ENCODE data around the gene CA9.
A peak's percentile ranks its signal among the peaks of the same experiment; 100 is the strongest.
"Not testable (repeated sequence)": the region's sequence is repeated elsewhere in the genome, so short reads cannot be mapped to it uniquely, and the experiment has no call there.

CA9 gene

GRCh38 chr9:35673132-35674024, at the start of gene CA9:
Gene CA9 (plus strand): TSS chr9:35673928. CDS start chr9:35673960, 32 bp downstream.
- DNase-seq (ENCODE audit: low spot score) = no peak

- no peak for DNase-seq (ENCODE audit: low spot score)
These were observed 46.2 kb upstream of the CA9 start for GRCh38 chr9:35627575-35627974.

- DNase-seq (ENCODE audit: low spot score) = no peak
These were observed 45.2 kb upstream of the CA9 start for GRCh38 chr9:35628389-35628991.

- no peak for DNase-seq (ENCODE audit: low spot score)
These were observed 44.1 kb upstream of the CA9 start for GRCh38 chr9:35629597-35629996.

GRCh38 chr9:35635730-35636129, 38.0 kb upstream of the CA9 start:
- DNase-seq (ENCODE audit: low spot score) = no peak

- DNase-seq (ENCODE audit: low spot score) = no peak
These were observed 37.4 kb upstream of the CA9 start for GRCh38 chr9:35636135-35636876.

GRCh38 chr9:35636877-35637246, 36.9 kb upstream of the CA9 start:
- not testable (repeated sequence) for DNase-seq (ENCODE audit: low spot score)

- DNase-seq (ENCODE audit: low spot score) = not testable (repeated sequence)
These were observed 36.2 kb upstream of the CA9 start for GRCh38 chr9:35637427-35637955.

GRCh38 chr9:35638751-35639150, 35.0 kb upstream of the CA9 start:
- DNase-seq (ENCODE audit: low spot score) = not testable (repeated sequence)

- DNase-seq (ENCODE audit: low spot score) = not testable (repeated sequence)
These were observed 34.5 kb upstream of the CA9 start for GRCh38 chr9:35639225-35639624.

GRCh38 chr9:35639631-35640030, 34.1 kb upstream of the CA9 start:
- no peak for DNase-seq (ENCODE audit: low spot score)

- not testable (repeated sequence) for DNase-seq (ENCODE audit: low spot score)
These were observed 33.3 kb upstream of the CA9 start for GRCh38 chr9:35640431-35640830.

- DNase-seq (ENCODE audit: low spot score) = not testable (repeated sequence)
These were observed 32.2 kb upstream of the CA9 start for GRCh38 chr9:35641478-35641877.

GRCh38 chr9:35643046-35643445, 30.7 kb upstream of the CA9 start:
- no peak for DNase-seq (ENCODE audit: low spot score)

GRCh38 chr9:35645736-35646135, 28.0 kb upstream of the CA9 start:
- DNase-seq (ENCODE audit: low spot score) = not testable (repeated sequence)

GRCh38 chr9:35646153-35646532, 27.6 kb upstream of the CA9 start:
- DNase-seq (ENCODE audit: low spot score) = no peak

- peak; percentile 85 for DNase-seq (ENCODE audit: low spot score)
These were observed 27.0 kb upstream of the CA9 start for GRCh38 chr9:35646533-35647265.

GRCh38 chr9:35649431-35650340, 24.0 kb upstream of the CA9 start:
- DNase-seq (ENCODE audit: low spot score) = no peak

GRCh38 chr9:35650341-35651158, 23.2 kb upstream of the CA9 start, which contains the start of gene SIT1:
Gene SIT1 (minus strand): TSS chr9:35650931. CDS start chr9:35650853, 78 bp downstream.
- DNase-seq (ENCODE audit: low spot score) = no peak
